Muscle of arm (tissue), 14 donors: ENCODE results near the gene PHAF1. TPM values are rescaled to one million over a fixed set of nuclear protein-coding genes. Genes with fewer than 3 reads are reported as not detected.
A peak's percentile ranks its signal among the peaks of the same experiment; 100 is the strongest.

Experiments used
- DNase-seq: peaks from one replicate; pipeline ENCODE4 v3.0.0-alpha.2; 2013
- long read RNA-seq, 11 donors: transcript quantifications; one replicate each; lab custom pipeline, GENCODE V29; 2026
- polyA plus RNA-seq, 12 donors: library from polyadenylated mRNA; unstranded; fragments of 120-200 nt; gene quantifications; one replicate each; pipeline ENCODE4 v1.2.1, GENCODE V29; 2013; ENCODE audit not compliant: insufficient read length in 12 of 12

Gene PHAF1
- 10 to 100 TPM in 11 of 12 donors, not detected in 1; 16.2 to 23.9 (median 19.7) TPM for polyA plus RNA-seq
- long read RNA-seq, donor 1, partial matches to known transcripts, result 0 of 3 reads
- long read RNA-seq, donor 1, other reads (novel, unspliced or antisense), result 0 of 3 reads
- long read RNA-seq, donor 2, partial matches to known transcripts, result 0 of 2 reads
- long read RNA-seq, donor 2, other reads (novel, unspliced or antisense), result 0 of 2 reads
- long read RNA-seq, donor 3, partial matches to known transcripts, result 0 of 1 reads
- long read RNA-seq, donor 3, other reads (novel, unspliced or antisense), result 0 of 1 reads
- long read RNA-seq, donor 4, partial matches to known transcripts, result 0 of 1 reads
- long read RNA-seq, donor 4, other reads (novel, unspliced or antisense), result 0 of 1 reads
- long read RNA-seq, donor 5, partial matches to known transcripts, result 7 of 11 reads
- long read RNA-seq, donor 5, other reads (novel, unspliced or antisense), result 0 of 11 reads
- long read RNA-seq, donor 6, partial matches to known transcripts, result 0 of 1 reads
- long read RNA-seq, donor 6, other reads (novel, unspliced or antisense), result 0 of 1 reads
- long read RNA-seq, donor 7, partial matches to known transcripts, result 0 of 2 reads
- long read RNA-seq, donor 7, other reads (novel, unspliced or antisense), result 0 of 2 reads
- long read RNA-seq, donor 8, partial matches to known transcripts, result 0 of 1 reads
- long read RNA-seq, donor 8, other reads (novel, unspliced or antisense), result 0 of 1 reads
- long read RNA-seq, donor 9, partial matches to known transcripts, result 0 of 1 reads
- long read RNA-seq, donor 9, other reads (novel, unspliced or antisense), result 0 of 1 reads
- long read RNA-seq, donor 10, partial matches to known transcripts, result 5 of 6 reads
- long read RNA-seq, donor 10, other reads (novel, unspliced or antisense), result 0 of 6 reads
- long read RNA-seq, donor 11, partial matches to known transcripts, result 0 of 2 reads
- long read RNA-seq, donor 11, other reads (novel, unspliced or antisense), result 0 of 2 reads

- peak; percentile 95 for DNase-seq
Observed at GRCh38 chr16:67109407-67110135, at the start of gene PHAF1. Gene PHAF1 (plus strand): TSS chr16:67109941. CDS start chr16:67110176, 235 bp downstream.

- no peak for DNase-seq
Observed at GRCh38 chr16:67063008-67063407, 46.7 kb upstream of the PHAF1 start.

- DNase-seq, result no peak
Observed at GRCh38 chr16:67068212-67068753, 41.5 kb upstream of the PHAF1 start.

- DNase-seq, result no peak
Observed at GRCh38 chr16:67071476-67072048, 38.2 kb upstream of the PHAF1 start.

- DNase-seq, result no peak
Observed at GRCh38 chr16:67075331-67075730, 34.4 kb upstream of the PHAF1 start.

- DNase-seq, result no peak
Observed at GRCh38 chr16:67077871-67078270, 31.9 kb upstream of the PHAF1 start.

- DNase-seq, result no peak
Observed at GRCh38 chr16:67082100-67082499, 27.6 kb upstream of the PHAF1 start.

- no peak for DNase-seq
Observed at GRCh38 chr16:67082891-67083290, 26.9 kb upstream of the PHAF1 start.

GRCh38 chr16:67084345-67085028 lies 25.3 kb upstream of the PHAF1 start:
- DNase-seq, result no peak

GRCh38 chr16:67086822-67087221 lies 22.9 kb upstream of the PHAF1 start:
- no peak for DNase-seq

GRCh38 chr16:67087291-67087690 lies 22.4 kb upstream of the PHAF1 start:
- no peak for DNase-seq

GRCh38 chr16:67087803-67088202 lies 21.9 kb upstream of the PHAF1 start:
- no peak for DNase-seq

GRCh38 chr16:67088551-67088950 lies 21.2 kb upstream of the PHAF1 start:
- DNase-seq, result no peak

- DNase-seq, result no peak
Observed at GRCh38 chr16:67089101-67089500, 20.6 kb upstream of the PHAF1 start.

- DNase-seq, result no peak
Observed at GRCh38 chr16:67091906-67092566, 17.7 kb upstream of the PHAF1 start.

GRCh38 chr16:67093098-67093726 lies 16.5 kb upstream of the PHAF1 start:
- no peak for DNase-seq

GRCh38 chr16:67098599-67098998 lies 11.1 kb upstream of the PHAF1 start:
- DNase-seq, result no peak

GRCh38 chr16:67100569-67101310 lies 9.0 kb upstream of the PHAF1 start:
- DNase-seq, result no peak
